Endothelial cell of umbilical vein (primary cell): ENCODE results near the gene PSMD5. TPM values are rescaled to one million over a fixed set of nuclear protein-coding genes. Genes with fewer than 3 reads are reported as not detected.

ENCODE experiments used
- BruUV-seq: library from RNA; stranded (reverse); fragments of 400-500 nt; replicated peaks from 2 replicates; lab custom pipeline; 2021; lab: Mats Ljungman, UMichigan
- CTCF ChIA-PET: fragments of 300-600, 350-600 bp; sonication (Branson Sonifier 250); formaldehyde crosslinking; loops from one replicate; lab custom pipeline; 2021; ENCODE audit warnings: antibody characterized with exemption, inconsistent platforms; lab: Charles Lee
- POLR2A ChIA-PET: fragments of 300-600, 350-600 bp; sonication (Branson Sonifier 250); formaldehyde crosslinking; loops from one replicate; lab custom pipeline; 2021; ENCODE audit warnings: antibody characterized with exemption, inconsistent platforms; lab: Charles Lee
- DNase-seq: peaks from one replicate; pipeline ENCODE4 v3.0.0-alpha.2; 2011; ENCODE audit warnings: low read depth, low spot score
- FAIRE-seq: peaks from 2 replicates; lab custom pipeline; 2011; peaks lifted over from hg19 to GRCh38; lab: Jason Lieb, UNC
- H2AFZ ChIP-seq: 2 replicates; pipeline ENCODE4 v1.6.0; 2012; ENCODE audit warnings: low read depth, low read length, control low read depth, inconsistent platforms
- H3K27ac ChIP-seq: 2 replicates; pipeline ENCODE4 v1.5.1; 2011; ENCODE audit warnings: low read depth, mild to moderate bottlenecking, control low read depth, low read length, moderate library complexity; ENCODE audit not compliant: insufficient read depth
- H3K27me3 ChIP-seq, 2 experiments: 2 replicates each; pipeline versions ENCODE4 v1.6.0 to v1.6.1; 2011; ENCODE audit warnings: low read length in 2 of 2, mixed read lengths in 1 of 2; ENCODE audit not compliant: control insufficient read depth in 2 of 2, insufficient read depth in 2 of 2
- H3K36me3 ChIP-seq, 2 experiments: 2 replicates in 1 of 2; 3 replicates in 1 of 2; pipeline ENCODE4 v1.5.1; 2011; ENCODE audit warnings: low read length in 2 of 2, mild to moderate bottlenecking in 1 of 2, moderate library complexity in 1 of 2; ENCODE audit not compliant: control insufficient read depth in 2 of 2, insufficient read depth in 2 of 2; ENCODE audit errors: extremely low read depth in 1 of 2
- H3K4me1 ChIP-seq: 3 replicates; pipeline ENCODE4 v1.5.1; 2011; ENCODE audit warnings: mild to moderate bottlenecking, low read length; ENCODE audit not compliant: control insufficient read depth, insufficient read depth; ENCODE audit errors: extremely low read depth
- H3K4me2 ChIP-seq: 2 replicates; pipeline ENCODE4 v1.6.1; 2011; ENCODE audit warnings: low read length, control low read depth, mixed read lengths; ENCODE audit not compliant: insufficient read depth
- H3K4me3 ChIP-seq, 3 experiments: fragments of 200-600 bp in 1 of 3; sonication (generic), shearing (Covaris generic) in 1 of 3; replicated peaks in 1 of 3; 2 replicates each; pipeline ENCODE4 v1.5.1; 2011 to 2016; ENCODE audit warnings: control low read depth in 3 of 3, low read length in 3 of 3, mild to moderate bottlenecking in 2 of 3, inconsistent platforms in 1 of 3, low read depth in 1 of 3, moderate library complexity in 1 of 3; ENCODE audit not compliant: insufficient read depth in 1 of 3
- H3K79me2 ChIP-seq: 2 replicates; pipeline ENCODE4 v1.6.0; 2012; ENCODE audit warnings: low read length, inconsistent platforms; ENCODE audit not compliant: control insufficient read depth, insufficient read depth
- H3K9ac ChIP-seq: replicated peaks from 2 replicates; pipeline ENCODE3; 2011; ENCODE audit warnings: low read length, control low read depth; ENCODE audit not compliant: insufficient read depth; ENCODE audit errors: extremely low read depth
- H3K9me1 ChIP-seq: replicated peaks from 3 replicates; pipeline ENCODE4 v1.6.0; 2011; ENCODE audit warnings: mild to moderate bottlenecking, low read length; ENCODE audit not compliant: control insufficient read depth, insufficient read depth; ENCODE audit errors: extremely low read depth
- H3K9me3 ChIP-seq: replicated peaks from 2 replicates; pipeline ENCODE4 v1.5.1; 2012; ENCODE audit warnings: low read length, inconsistent platforms; ENCODE audit not compliant: control insufficient read depth, insufficient read depth
- H4K20me1 ChIP-seq: replicated peaks from 2 replicates; pipeline ENCODE3; 2011; ENCODE audit warnings: mild to moderate bottlenecking, low read length; ENCODE audit not compliant: control insufficient read depth, insufficient read depth; ENCODE audit errors: extremely low read depth
- CTCF ChIP-seq, 2 donors: IDR thresholded peaks; 1 replicate in 1 of 2; 2 replicates in 1 of 2; pipeline ENCODE4 v1.5.1; 2011; ENCODE audit warnings: low read length in 2 of 2, mild to moderate bottlenecking in 2 of 2, moderate library complexity in 2 of 2, control low read depth in 1 of 2, inconsistent platforms in 1 of 2, low read depth in 1 of 2; ENCODE audit not compliant: insufficient read depth in 1 of 2; ENCODE audit errors: extremely low read depth in 1 of 2
- JUN ChIP-seq: IDR thresholded peaks from 2 replicates; pipeline ENCODE4 v1.6.1; 2011; ENCODE audit warnings: borderline replicate concordance, low read depth; ENCODE audit not compliant: insufficient read length, insufficient read depth
- MAX ChIP-seq: IDR thresholded peaks from 2 replicates; pipeline ENCODE4 v1.6.1; 2011; ENCODE audit not compliant: insufficient read depth, insufficient read length
- MYC ChIP-seq: IDR thresholded peaks from one replicate; pipeline ENCODE4 v1.6.1; 2011; ENCODE audit warnings: mild to moderate bottlenecking, low read depth, low read length
- POLR2A ChIP-seq: IDR thresholded peaks from 2 replicates; pipeline ENCODE4 v1.6.1; 2012; ENCODE audit warnings: low read depth, mild to moderate bottlenecking, control low read depth, low read length
- POLR2AphosphoS5 ChIP-seq: IDR thresholded peaks from 2 replicates; pipeline ENCODE4 v1.6.1; 2012; ENCODE audit warnings: low read depth, mild to moderate bottlenecking, control low read depth, low read length, moderate library complexity; ENCODE audit not compliant: insufficient read depth
- dilution Hi-C: fragments of 300-500 bp; cut with MboI; formaldehyde crosslinking; loops from one replicate; pipeline ENCODE4 v1.15.0; 2019; ENCODE audit warnings: low sequenced_read_pairs; ENCODE audit not compliant: extremely low pct_ligation_motif_present
- intact Hi-C: fragments of 100-400 bp; cut with micrococcal nuclease; formaldehyde crosslinking; loops from one replicate; pipeline ENCODE4 v1.10.0; 2022
- polyA plus RNA-seq, 4 experiments: library from polyadenylated mRNA; depleted of rRNA in 3 of 4; stranded (reverse) in 3 of 4; unstranded in 1 of 4; fragments of >200 nt; gene quantifications; 2 replicates each; pipeline versions ENCODE4 v1.2.1 to v1.2.3, GENCODE V29; 2011 to 2012; ENCODE audit warnings: missing spikeins in 1 of 4
- total RNA-seq: library from RNA; stranded (reverse); gene quantifications from 2 replicates; pipeline ENCODE4 v1.2.3, GENCODE V29; 2021

The PSMD5 gene
- total and polyA plus RNA-seq, 2 donors (not counting 3 experiments of a cell fraction or from before 2014, with no cell fraction given): 20.4 to 70.2 TPM

GRCh38 chr9:120792898-120793765, 49.6 kb downstream of the PSMD5 start, which contains the start of gene FBXW2:
TSS of gene FBXW2 (minus strand) at chr9:120793416. CDS start at chr9:120788258, 5,158 bp downstream.
- H3K27ac ChIP-seq: peak within 1 kb of the TSS; percentile 64
- peak within 1 kb of the TSS; percentile 78 to 83 (median 82) for H3K4me3 ChIP-seq
- peaks cover 27% of the 10 kb centered on the region for H3K4me1 ChIP-seq
- H4K20me1 ChIP-seq: no peaks in the 10 kb centered on the region
- dilution Hi-C loops (no loop called here), intact Hi-C loops (loop anchor here (1.0 to 2.0 kb wide), 3 partner anchors 50 to 143 kb away; no protein-coding TSS in a partner anchor)
- no peak for TF ChIP-seq JUN
- peak; percentile 95 for TF ChIP-seq POLR2A
- peak; percentile 99 for TF ChIP-seq POLR2AphosphoS5
- TF ChIP-seq MAX: peak; percentile 8
- TF ChIP-seq MYC: no peak
- TSS peak; percentile 54 for BruUV-seq
- H3K4me2 ChIP-seq: peak within 1 kb of the TSS; percentile 100
- H3K36me3 ChIP-seq: no peaks in the 10 kb centered on the region
- peak within 1 kb of the TSS; percentile 84 for H3K9ac ChIP-seq
- H2AFZ ChIP-seq: peak within 1 kb of the TSS; percentile 99
- peak; percentile 92 for DNase-seq
- CTCF ChIA-PET: interaction anchor here (0.7 to 1.6 kb wide), 6 partner anchors 14 to 267 kb away, joined by 3 to 6 read pairs (median 4); no protein-coding TSS in a partner anchor
- H3K9me3 ChIP-seq: no peaks in the 10 kb centered on the region
- peaks cover 51% of the 10 kb centered on the region for H3K79me2 ChIP-seq
- H3K9me1 ChIP-seq: no peaks in the 10 kb centered on the region
- POLR2A ChIA-PET: interaction anchor here (0.6 to 0.8 kb wide), 2 partner anchors 47 to 63 kb away, joined by 3 to 8 read pairs; no protein-coding TSS in a partner anchor
- peak; percentile 90 for FAIRE-seq
- H3K27me3 ChIP-seq: no peaks in the 10 kb centered on the region

- Histone ChIP-seq H3K4me3 (no peak overlapping the region), H3K4me2 (peak overlapping the region; percentile 14), H3K27ac (no peak overlapping the region)
Observed at GRCh38 chr9:120791161-120791560, 51.6 kb downstream of the PSMD5 start.

More at GRCh38 chr9:120791161-120791560, 51.6 kb downstream of the PSMD5 start:
- Histone ChIP-seq H3K27me3 (no peaks in the 10 kb centered on the region), H3K9ac (no peak overlapping the region), H3K9me1 (no peaks in the 10 kb centered on the region), H3K36me3 (peaks cover 6 to 7% of the 10 kb centered on the region in 2 experiments), H3K9me3 (no peaks in the 10 kb centered on the region), H3K79me2 (peaks cover 61% of the 10 kb centered on the region), H3K4me1 (peaks cover 27% of the 10 kb centered on the region), H2AFZ (no peak overlapping the region), H4K20me1 (no peaks in the 10 kb centered on the region)
- dilution Hi-C loops (no loop called here), intact Hi-C loops (no loop called here)
- ChIA-PET POLR2A (no interaction called here), CTCF (no interaction called here)
- BruUV-seq: no TSS peak
- TF ChIP-seq CTCF (IDR thresholded peaks at IDR 0.05; ENCODE audit: extremely low read depth in 1 of 2, insufficient read depth in 1 of 2, low read depth in 1 of 2, low read length in 2 of 2): no peak
- no peak for FAIRE-seq
- peak; percentile 12 for DNase-seq
